ENCODE results near the gene PSMG3. TPM values are rescaled to one million over a fixed set of nuclear protein-coding genes. Genes with fewer than 3 reads are reported as not detected.

The PSMG3 gene
- total RNA-seq, 1 donor from 2014 or later = 31.1 TPM

DNA sequence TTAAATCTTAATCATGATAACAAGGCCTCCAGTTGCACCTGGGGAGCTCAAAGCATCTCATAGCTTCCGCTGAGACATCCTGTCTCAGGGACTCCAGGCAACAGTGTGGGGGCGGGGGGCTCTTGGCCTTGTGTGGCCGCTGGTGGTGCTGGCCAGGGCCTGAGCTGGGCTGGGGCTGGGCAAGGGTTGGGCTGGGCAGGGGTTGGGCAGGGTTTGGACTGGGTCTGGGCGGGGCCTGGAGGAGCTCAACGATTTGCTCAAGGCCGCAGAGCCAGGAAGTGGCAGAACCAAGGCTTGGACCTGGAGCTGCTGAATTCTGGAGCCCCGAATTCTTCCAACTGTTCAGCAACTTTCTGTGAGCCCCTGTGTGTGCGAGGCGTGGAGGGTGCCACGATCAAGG lies 37.9 kb upstream of the PSMG3 start:
- Mint-ChIP-seq H3K9me3 (no peaks in the 10 kb centered on the region), H3K36me3 (no peaks in the 10 kb centered on the region), H3K4me1 (peaks cover 17% of the 10 kb centered on the region), H3K27me3 (ENCODE audit: insufficient read depth, low read depth) (peaks cover 3% of the 10 kb centered on the region), H3K27ac (no peak overlapping the region), H3K4me3 (no peak overlapping the region)
- Histone ChIP-seq H3K27me3 (no peaks in the 10 kb centered on the region), H4K20me1 (ENCODE audit: low read depth) (no peaks in the 10 kb centered on the region), H3K9me3 (ENCODE audit: low read depth) (no peaks in the 10 kb centered on the region), H3K4me1 (no peaks in the 10 kb centered on the region), H3K79me2 (ENCODE audit: low read depth) (no peaks in the 10 kb centered on the region), H3K9ac (no peak overlapping the region), H3K4me3 (no peak overlapping the region), H3K36me3 (no peaks in the 10 kb centered on the region), H3K4me2 (no peak overlapping the region), H3F3A (ENCODE audit: low read depth) (no peaks in the 10 kb centered on the region), H2AFZ (replicated peaks) (no peak overlapping the region), H3K27ac (no peak overlapping the region)
- TF ChIP-seq EZH2phosphoT487 (IDR thresholded peaks at IDR 0.05) (no peak), EZH2 (IDR thresholded peaks at IDR 0.05) (no peak)
- TF ChIP-seq, protein P1, sequence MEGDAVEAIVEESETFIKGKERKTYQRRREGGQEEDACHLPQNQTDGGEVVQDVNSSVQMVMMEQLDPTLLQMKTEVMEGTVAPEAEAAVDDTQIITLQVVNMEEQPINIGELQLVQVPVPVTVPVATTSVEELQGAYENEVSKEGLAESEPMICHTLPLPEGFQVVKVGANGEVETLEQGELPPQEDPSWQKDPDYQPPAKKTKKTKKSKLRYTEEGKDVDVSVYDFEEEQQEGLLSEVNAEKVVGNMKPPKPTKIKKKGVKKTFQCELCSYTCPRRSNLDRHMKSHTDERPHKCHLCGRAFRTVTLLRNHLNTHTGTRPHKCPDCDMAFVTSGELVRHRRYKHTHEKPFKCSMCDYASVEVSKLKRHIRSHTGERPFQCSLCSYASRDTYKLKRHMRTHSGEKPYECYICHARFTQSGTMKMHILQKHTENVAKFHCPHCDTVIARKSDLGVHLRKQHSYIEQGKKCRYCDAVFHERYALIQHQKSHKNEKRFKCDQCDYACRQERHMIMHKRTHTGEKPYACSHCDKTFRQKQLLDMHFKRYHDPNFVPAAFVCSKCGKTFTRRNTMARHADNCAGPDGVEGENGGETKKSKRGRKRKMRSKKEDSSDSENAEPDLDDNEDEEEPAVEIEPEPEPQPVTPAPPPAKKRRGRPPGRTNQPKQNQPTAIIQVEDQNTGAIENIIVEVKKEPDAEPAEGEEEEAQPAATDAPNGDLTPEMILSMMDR (IDR thresholded peaks at IDR 0.05) = no peak
- DNase-seq (ENCODE audit: low spot score) = no peak

GRCh38 chr7:1607001-1607400 lies 37.2 kb upstream of the PSMG3 start:
- peak overlapping the region; percentile 31 for H3K27ac Mint-ChIP-seq
- Histone ChIP-seq H3K27me3 (no peaks in the 10 kb centered on the region), H3K27ac (no peak overlapping the region), H3K9ac (no peak overlapping the region), H3K9me3 (ENCODE audit: low read depth) (no peaks in the 10 kb centered on the region), H3K4me3 (no peak overlapping the region), H3K4me2 (no peak overlapping the region), H3F3A (ENCODE audit: low read depth) (no peaks in the 10 kb centered on the region), H3K4me1 (no peaks in the 10 kb centered on the region), H2AFZ (replicated peaks) (no peak overlapping the region), H3K36me3 (no peaks in the 10 kb centered on the region), H3K79me2 (ENCODE audit: low read depth) (no peaks in the 10 kb centered on the region), H4K20me1 (ENCODE audit: low read depth) (no peaks in the 10 kb centered on the region)
- no peak overlapping the region for H3K4me3 Mint-ChIP-seq
- DNase-seq (ENCODE audit: low spot score) = no peak
- H3K9me3 Mint-ChIP-seq = no peaks in the 10 kb centered on the region
- H3K36me3 Mint-ChIP-seq = no peaks in the 10 kb centered on the region
- peaks cover 16% of the 10 kb centered on the region for H3K4me1 Mint-ChIP-seq
- peaks cover 3% of the 10 kb centered on the region for H3K27me3 Mint-ChIP-seq (ENCODE audit: insufficient read depth, low read depth)
- TF ChIP-seq, protein P1 (IDR thresholded peaks at IDR 0.05) = no peak
- no peak for TF ChIP-seq EZH2 (IDR thresholded peaks at IDR 0.05)
- TF ChIP-seq EZH2phosphoT487 (IDR thresholded peaks at IDR 0.05) = no peak

DNA sequence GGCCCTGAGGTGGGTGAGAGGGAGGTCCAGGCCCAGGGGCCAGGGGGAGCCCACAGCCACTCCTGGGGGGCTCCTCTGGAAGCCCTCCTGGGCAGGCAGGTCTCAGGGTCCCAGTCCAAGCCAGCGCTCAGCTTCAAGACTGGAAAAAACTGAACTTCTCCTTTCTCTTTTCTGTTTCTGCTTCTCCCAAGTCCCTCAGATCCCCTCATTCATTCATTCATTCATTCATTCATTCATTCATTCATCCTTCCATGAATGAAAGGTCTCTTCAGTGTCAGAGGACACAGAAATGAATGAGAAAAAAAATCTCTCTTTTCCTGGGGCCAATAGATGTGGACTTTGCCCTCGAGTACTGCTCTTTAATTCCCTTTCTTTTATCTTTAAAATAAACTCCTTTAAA lies 34.6 kb upstream of the PSMG3 start:
- Histone ChIP-seq H3F3A (ENCODE audit: low read depth) (no peaks in the 10 kb centered on the region), H3K4me2 (no peak overlapping the region), H4K20me1 (ENCODE audit: low read depth) (no peaks in the 10 kb centered on the region), H3K4me1 (no peaks in the 10 kb centered on the region), H2AFZ (replicated peaks) (no peak overlapping the region), H3K9ac (no peak overlapping the region), H3K27ac (no peak overlapping the region), H3K36me3 (no peaks in the 10 kb centered on the region), H3K4me3 (no peak overlapping the region), H3K79me2 (ENCODE audit: low read depth) (no peaks in the 10 kb centered on the region), H3K27me3 (no peaks in the 10 kb centered on the region), H3K9me3 (ENCODE audit: low read depth) (no peaks in the 10 kb centered on the region)
- Mint-ChIP-seq H3K9me3 (no peaks in the 10 kb centered on the region), H3K27me3 (ENCODE audit: insufficient read depth, low read depth) (peaks cover 3% of the 10 kb centered on the region), H3K4me1 (peaks cover 12% of the 10 kb centered on the region), H3K4me3 (no peak overlapping the region), H3K36me3 (no peaks in the 10 kb centered on the region), H3K27ac (no peak overlapping the region)
- TF ChIP-seq EZH2phosphoT487 (IDR thresholded peaks at IDR 0.05) = no peak
- TF ChIP-seq EZH2 (IDR thresholded peaks at IDR 0.05) = no peak
- no peak for DNase-seq (ENCODE audit: low spot score)

DNA sequence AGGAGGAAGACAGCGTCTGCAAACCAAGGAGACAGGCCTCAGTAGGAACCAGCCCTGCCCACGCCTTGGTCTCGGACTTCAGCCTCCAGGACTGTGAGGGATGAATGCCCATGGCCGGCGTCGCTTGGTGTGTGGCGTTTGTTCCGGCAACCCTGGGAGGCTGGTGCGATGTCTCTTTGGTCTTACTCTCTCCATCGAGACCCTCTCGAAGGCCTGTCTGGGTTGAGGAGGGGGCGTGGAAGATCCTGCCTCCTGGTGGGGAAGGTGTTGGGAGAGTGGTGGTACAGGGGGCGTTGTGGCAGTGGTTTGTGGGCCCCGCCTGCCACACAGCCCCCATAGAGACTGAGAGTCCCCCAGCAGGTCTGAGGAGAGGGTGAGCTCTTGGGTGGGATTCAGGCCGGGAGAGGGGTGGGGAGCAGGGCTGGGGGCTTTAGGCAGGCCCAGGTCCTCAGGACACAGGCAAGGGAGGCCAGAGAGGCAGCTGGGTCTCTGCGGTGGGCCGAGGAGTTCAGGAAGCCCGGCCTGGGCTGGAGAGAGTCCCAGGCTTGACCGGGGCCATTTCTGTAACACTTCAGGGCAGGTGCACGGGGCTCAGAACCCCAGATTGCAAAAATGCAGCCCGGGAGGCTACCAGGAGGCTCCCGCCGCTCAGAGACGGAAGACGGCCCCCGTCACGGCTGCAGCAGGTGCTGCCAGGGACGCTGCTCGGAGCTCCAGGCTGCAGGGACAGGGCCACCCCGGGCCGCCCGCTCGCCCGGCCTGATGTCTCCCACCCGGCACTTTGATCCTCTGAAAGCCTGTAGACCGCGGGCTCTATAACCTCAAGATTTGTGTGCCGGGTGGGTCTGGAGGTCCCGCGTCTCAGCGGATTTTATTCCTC lies 33.8 kb upstream of the PSMG3 start:
- Histone ChIP-seq H2AFZ (replicated peaks) (no peak overlapping the region), H3K4me3 (no peak overlapping the region), H3K27ac (no peak overlapping the region), H4K20me1 (ENCODE audit: low read depth) (no peaks in the 10 kb centered on the region), H3K36me3 (no peaks in the 10 kb centered on the region), H3K4me2 (no peak overlapping the region), H3K4me1 (no peaks in the 10 kb centered on the region), H3K9me3 (ENCODE audit: low read depth) (no peaks in the 10 kb centered on the region), H3F3A (ENCODE audit: low read depth) (no peaks in the 10 kb centered on the region), H3K27me3 (no peaks in the 10 kb centered on the region), H3K79me2 (ENCODE audit: low read depth) (no peaks in the 10 kb centered on the region), H3K9ac (no peak overlapping the region)
- H3K36me3 Mint-ChIP-seq = no peaks in the 10 kb centered on the region
- no peak overlapping the region for H3K4me3 Mint-ChIP-seq
- H3K27ac Mint-ChIP-seq = no peak overlapping the region
- no peak for DNase-seq (ENCODE audit: low spot score)
- H3K4me1 Mint-ChIP-seq = peaks cover 15% of the 10 kb centered on the region
- TF ChIP-seq EZH2phosphoT487 (IDR thresholded peaks at IDR 0.05) (no peak), EZH2 (IDR thresholded peaks at IDR 0.05) (no peak)
- TF ChIP-seq, protein P1 (IDR thresholded peaks at IDR 0.05) = no peak
- no peaks in the 10 kb centered on the region for H3K9me3 Mint-ChIP-seq
- peaks cover 2% of the 10 kb centered on the region for H3K27me3 Mint-ChIP-seq (ENCODE audit: insufficient read depth, low read depth)

All from neural progenitor cell (in vitro differentiated cells).